ENCODE data around the gene SMAD9.

Gene SMAD9

DNA sequence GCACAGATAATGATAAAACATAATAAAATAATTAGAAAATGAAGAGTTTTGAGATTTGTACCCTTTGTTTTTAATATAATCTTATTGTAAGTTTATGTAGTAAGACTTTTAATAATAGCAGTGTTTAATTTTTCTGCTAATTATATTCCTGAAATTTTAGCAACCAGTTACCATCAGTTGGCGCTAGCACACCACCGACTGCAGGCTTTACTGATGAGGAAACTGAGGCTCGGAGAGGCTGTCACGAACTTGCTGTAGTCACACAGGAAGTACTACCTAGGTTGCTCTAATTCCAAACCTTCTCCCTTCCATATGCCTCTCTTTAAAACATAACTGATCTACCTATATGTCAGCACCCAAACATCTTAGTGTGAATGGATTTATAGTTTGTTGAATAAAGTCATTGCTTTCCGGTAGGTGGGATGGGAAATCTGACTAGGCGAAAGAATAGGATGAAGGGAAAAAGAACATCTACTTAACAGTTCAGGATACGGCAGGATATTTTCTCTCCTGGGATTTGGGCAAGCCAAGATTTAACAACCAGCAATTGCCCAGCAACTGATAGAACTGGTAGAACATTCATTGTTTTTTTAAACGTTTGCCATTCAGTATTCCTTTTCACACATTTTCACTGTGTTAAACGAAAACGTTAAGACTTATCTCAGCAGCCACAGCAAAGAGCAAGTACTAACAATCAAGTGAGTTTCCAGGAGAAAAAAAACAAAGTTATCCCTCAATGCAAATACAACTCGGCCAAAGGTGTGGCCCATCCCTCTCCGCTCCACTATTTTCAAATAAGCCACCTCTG lies 101.8 kb downstream of the SMAD9 start:
- no peak for DNase-seq (ENCODE audit: low spot score)

DNA sequence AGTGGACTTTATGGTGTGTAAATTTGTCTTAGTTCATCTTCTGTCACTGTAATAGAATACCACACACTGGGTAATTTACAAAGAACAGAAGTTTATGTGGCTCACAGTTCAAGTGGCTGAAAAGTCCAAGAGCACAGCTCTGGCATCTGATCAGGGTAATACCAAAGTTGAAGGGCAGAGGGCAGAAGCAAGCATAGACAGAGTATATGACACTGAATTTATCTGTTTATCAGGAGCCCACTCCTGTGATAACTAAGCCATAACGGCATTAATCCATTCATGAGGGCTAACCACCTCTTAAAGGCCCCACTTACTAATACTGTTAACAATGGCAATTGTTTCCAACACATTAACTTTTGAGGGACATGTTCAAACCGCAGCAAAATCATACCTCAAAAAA lies 105.0 kb downstream of the SMAD9 start:
- no peak for DNase-seq (ENCODE audit: low spot score)

- no peak for DNase-seq (ENCODE audit: low spot score)
Observed at GRCh38 chr13:36814465-36814864, 105.6 kb downstream of the SMAD9 start.

DNA sequence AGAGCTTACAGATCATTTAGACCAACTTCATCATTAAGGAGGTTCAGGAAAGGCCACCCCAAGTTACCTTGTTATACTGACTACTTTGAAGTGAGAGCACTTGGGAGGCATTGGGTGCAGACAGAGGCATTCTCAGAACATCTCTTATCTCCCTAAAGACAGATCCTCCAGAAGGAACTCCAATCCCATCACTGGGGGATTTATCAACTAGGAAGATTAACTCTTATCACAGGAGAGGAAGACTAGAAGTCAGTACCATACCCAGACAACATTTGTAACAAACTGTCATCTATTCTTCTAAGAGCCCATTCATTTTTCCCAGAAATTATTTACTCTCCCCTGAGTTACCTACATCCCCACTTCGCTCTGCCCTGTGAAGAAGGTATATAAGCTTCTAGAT lies 106.8 kb downstream of the SMAD9 start:
- no peak for DNase-seq (ENCODE audit: low spot score)

DNA sequence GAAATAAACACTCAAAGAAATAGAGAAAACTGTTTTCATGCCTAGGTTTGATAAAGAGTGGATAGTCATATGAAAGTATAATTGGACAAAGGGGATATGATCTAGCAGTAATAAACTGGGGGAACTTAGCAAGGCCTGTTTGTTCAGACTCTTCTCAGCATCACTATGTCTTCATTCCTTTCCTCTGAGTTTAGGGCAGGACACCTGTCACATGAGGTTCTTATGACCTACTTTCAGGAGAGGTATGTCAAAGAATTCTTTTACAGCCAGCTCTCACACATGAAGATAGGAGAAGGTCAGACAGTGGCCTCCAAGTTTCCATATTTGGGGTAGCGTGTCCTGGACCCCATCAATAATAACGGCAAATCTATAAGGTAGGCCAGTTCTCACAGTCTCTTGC lies 112.4 kb downstream of the SMAD9 start:
- no peak for DNase-seq (ENCODE audit: low spot score)

DNA sequence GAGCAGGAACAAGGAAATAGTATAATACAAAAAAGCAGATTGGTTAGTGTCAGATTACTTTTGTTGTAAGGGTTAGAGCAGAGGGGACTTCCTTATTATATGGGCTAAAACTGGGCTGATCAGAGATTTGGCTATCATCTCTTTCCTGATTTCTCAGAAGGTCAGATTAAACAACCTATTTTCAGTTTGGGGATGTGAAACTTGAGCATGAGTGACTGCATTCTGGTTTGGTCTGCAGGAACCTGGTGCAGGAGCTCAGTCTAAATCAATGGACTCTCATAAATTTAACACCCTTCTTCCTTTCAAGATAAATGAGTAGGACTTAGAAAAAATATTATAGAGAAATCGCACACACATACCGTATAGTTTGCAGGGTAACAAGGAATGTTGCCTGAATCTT lies 113.9 kb downstream of the SMAD9 start:
- DNase-seq (ENCODE audit: low spot score) = no peak

DNA sequence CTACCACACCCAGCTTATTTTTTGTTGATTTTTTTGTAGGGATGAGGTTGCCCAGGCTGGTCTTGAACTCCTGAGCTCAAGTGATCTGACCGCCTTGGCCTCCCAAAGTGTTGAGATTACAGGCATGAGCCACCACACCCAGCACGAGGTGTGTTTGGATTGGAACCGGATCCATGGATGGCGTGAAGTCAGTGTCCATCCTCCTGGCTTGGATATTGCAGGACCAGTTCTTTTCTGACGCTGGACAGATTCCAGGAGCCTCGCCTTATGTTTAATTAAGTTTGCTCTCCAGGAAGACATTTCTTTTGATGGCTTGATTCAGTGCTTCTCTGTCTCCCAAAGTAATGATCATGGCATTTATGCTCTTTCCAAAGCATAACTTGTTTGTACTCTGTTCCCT lies 115.5 kb downstream of the SMAD9 start:
- no peak for DNase-seq (ENCODE audit: low spot score)

DNA sequence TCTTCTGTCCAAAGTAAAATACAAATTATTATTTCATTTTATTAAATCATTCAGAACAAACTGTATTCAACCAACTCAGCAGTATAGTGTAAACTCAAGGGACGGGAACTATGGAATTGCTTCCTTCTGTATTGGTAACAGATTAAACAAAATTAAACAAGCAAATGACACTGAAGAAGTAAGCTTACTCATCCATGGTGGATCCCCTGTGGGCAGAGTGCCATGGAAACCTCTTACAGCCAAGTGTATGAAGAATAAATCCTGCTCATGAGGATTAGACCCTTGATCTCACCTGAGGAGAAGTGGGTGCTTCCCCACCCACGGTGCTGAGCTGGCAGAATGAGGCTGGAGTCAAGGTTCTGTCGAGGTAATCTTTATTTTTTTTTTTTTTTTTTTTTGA lies 119.0 kb downstream of the SMAD9 start:
- no peak for DNase-seq (ENCODE audit: low spot score)

GRCh38 chr13:36796052-36796451 lies 124.0 kb downstream of the SMAD9 start:
- no peak for DNase-seq (ENCODE audit: low spot score)

GRCh38 chr13:36795463-36795862 lies 124.6 kb downstream of the SMAD9 start:
- no peak for DNase-seq (ENCODE audit: low spot score)

All from LoVo (cell line).